Osteoblast (primary cell): ENCODE measurements around the gene ADARB2. TPM values are rescaled to one million over a fixed set of nuclear protein-coding genes. Genes with fewer than 3 reads are reported as not detected.

Source experiments
- DNase-seq: peaks from one replicate; pipeline ENCODE4 v3.0.0; 2011; ENCODE audit warnings: low spot score, mixed read lengths; ENCODE audit not compliant: insufficient read length; ENCODE audit errors: missing footprints
- H2AFZ ChIP-seq: 2 replicates; pipeline ENCODE4 v1.6.0; 2011; ENCODE audit warnings: mild to moderate bottlenecking, low read length
- H3K27ac ChIP-seq: 2 replicates; pipeline ENCODE4 v1.5.1; 2011; ENCODE audit warnings: mild to moderate bottlenecking, low read depth, low read length, moderate library complexity
- H3K27me3 ChIP-seq: 2 replicates; pipeline ENCODE4 v1.6.0; 2012; ENCODE audit warnings: mild to moderate bottlenecking, control low read depth, inconsistent platforms, low read length, moderate library complexity; ENCODE audit not compliant: insufficient read depth
- H3K36me3 ChIP-seq: 2 replicates; pipeline ENCODE4 v1.5.1; 2011; ENCODE audit warnings: mild to moderate bottlenecking, low read length, control low read depth, moderate library complexity; ENCODE audit not compliant: insufficient read depth
- H3K4me1 ChIP-seq: 2 replicates; pipeline ENCODE4 v1.5.1; 2011; ENCODE audit warnings: mild to moderate bottlenecking, low read length, control low read depth, moderate library complexity; ENCODE audit not compliant: insufficient read depth
- H3K4me2 ChIP-seq: 2 replicates; pipeline ENCODE4 v1.6.0; 2011; ENCODE audit warnings: mild to moderate bottlenecking, low read length; ENCODE audit not compliant: insufficient read depth
- H3K4me3 ChIP-seq: fragments of 200-600 bp; sonication (generic); 3 replicates; pipeline ENCODE4 v1.5.1; 2012; ENCODE audit warnings: mild to moderate bottlenecking, low read length, inconsistent platforms; ENCODE audit not compliant: insufficient read depth
- H3K79me2 ChIP-seq: 2 replicates; pipeline ENCODE4 v1.6.0; 2012; ENCODE audit warnings: mild to moderate bottlenecking, low read length, control low read depth, inconsistent platforms; ENCODE audit not compliant: insufficient read depth
- H3K9me3 ChIP-seq: 2 replicates; pipeline ENCODE4 v1.5.1; 2011; ENCODE audit warnings: low read depth, low read length, control low read depth
- H4K20me1 ChIP-seq: 2 replicates; pipeline ENCODE4 v1.6.0; 2012; ENCODE audit warnings: mild to moderate bottlenecking, low read length, control low read depth; ENCODE audit not compliant: insufficient read depth
- total RNA-seq: library from RNA; depleted of rRNA; stranded (reverse); fragments of >200 nt; gene quantifications from 2 replicates; pipeline ENCODE4 v1.2.3, GENCODE V29; 2012
- TF ChIP-seq, protein P1 (sequence below): IDR thresholded peaks from 2 replicates; pipeline ENCODE4 v1.5.1; 2011; ENCODE audit warnings: mild to moderate bottlenecking, low read depth, low read length, moderate library complexity; ENCODE audit errors: extremely low read depth

The ADARB2 gene
- total RNA-seq, 1 donor, result not detected

DNA sequence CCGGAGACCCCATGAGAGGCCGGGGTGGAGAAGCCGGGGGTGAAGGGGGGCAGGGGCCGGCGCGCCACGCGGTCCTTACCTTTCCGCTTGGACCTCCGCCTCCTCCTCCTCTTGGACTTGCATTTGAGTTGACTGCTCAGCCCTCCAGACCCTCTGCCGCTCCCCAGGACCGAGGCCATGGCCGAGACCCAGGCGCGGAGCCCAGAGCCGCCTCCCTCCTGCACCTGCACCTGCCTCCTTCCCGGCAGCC, 428 bp downstream of the ADARB2 start:
- no peak for DNase-seq
- H3K4me1 ChIP-seq, result no peaks in the 10 kb centered on the region
- TF ChIP-seq, protein P1, sequence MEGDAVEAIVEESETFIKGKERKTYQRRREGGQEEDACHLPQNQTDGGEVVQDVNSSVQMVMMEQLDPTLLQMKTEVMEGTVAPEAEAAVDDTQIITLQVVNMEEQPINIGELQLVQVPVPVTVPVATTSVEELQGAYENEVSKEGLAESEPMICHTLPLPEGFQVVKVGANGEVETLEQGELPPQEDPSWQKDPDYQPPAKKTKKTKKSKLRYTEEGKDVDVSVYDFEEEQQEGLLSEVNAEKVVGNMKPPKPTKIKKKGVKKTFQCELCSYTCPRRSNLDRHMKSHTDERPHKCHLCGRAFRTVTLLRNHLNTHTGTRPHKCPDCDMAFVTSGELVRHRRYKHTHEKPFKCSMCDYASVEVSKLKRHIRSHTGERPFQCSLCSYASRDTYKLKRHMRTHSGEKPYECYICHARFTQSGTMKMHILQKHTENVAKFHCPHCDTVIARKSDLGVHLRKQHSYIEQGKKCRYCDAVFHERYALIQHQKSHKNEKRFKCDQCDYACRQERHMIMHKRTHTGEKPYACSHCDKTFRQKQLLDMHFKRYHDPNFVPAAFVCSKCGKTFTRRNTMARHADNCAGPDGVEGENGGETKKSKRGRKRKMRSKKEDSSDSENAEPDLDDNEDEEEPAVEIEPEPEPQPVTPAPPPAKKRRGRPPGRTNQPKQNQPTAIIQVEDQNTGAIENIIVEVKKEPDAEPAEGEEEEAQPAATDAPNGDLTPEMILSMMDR, result no peak
- H3K36me3 ChIP-seq, result no peaks in the 10 kb centered on the region
- H3K4me3 ChIP-seq, result no peak overlapping the region
- no peaks in the 10 kb centered on the region for H3K9me3 ChIP-seq
- H3K79me2 ChIP-seq, result no peaks in the 10 kb centered on the region
- H3K4me2 ChIP-seq, result no peak overlapping the region
- H2AFZ ChIP-seq, result no peak overlapping the region
- H3K27me3 ChIP-seq, result no peaks in the 10 kb centered on the region
- H4K20me1 ChIP-seq, result no peaks in the 10 kb centered on the region
- no peak overlapping the region for H3K27ac ChIP-seq

GRCh38 chr10:1736144-1736971, 967 bp downstream of the ADARB2 start:
- no peak for DNase-seq

DNA sequence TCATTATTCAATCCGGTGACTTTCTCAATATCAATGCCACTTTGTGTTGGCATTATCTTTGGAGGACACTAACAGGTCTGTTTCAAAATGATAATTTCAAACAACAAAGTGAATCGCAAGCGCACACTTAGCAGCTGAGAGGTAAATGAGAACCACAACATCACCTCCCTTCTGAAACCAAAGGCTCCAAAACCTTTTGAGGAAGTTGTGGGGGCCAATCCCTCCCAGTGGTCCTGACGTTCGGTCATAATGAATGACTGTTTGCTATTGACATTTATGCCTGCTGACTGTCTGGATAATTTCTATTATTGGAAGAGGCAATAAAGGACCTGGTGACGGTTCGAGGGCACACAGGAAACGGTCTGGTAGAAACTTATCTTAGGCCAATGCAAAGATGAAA, 1.8 kb downstream of the ADARB2 start:
- no peak for DNase-seq
- Histone ChIP-seq H3K27ac (no peak overlapping the region), H3K9me3 (no peaks in the 10 kb centered on the region), H3K4me2 (no peak overlapping the region), H3K79me2 (no peaks in the 10 kb centered on the region), H2AFZ (no peak overlapping the region), H3K4me1 (no peaks in the 10 kb centered on the region), H3K27me3 (no peaks in the 10 kb centered on the region), H4K20me1 (no peaks in the 10 kb centered on the region), H3K36me3 (no peaks in the 10 kb centered on the region), H3K4me3 (no peak overlapping the region)
- TF ChIP-seq, protein P1, result no peak

More at GRCh38 chr10:1736144-1736971, 967 bp downstream of the ADARB2 start:
- Histone ChIP-seq H2AFZ (no peak overlapping the region), H3K4me2 (no peak overlapping the region), H3K9me3 (no peaks in the 10 kb centered on the region), H3K79me2 (no peaks in the 10 kb centered on the region), H4K20me1 (no peaks in the 10 kb centered on the region), H3K4me1 (no peaks in the 10 kb centered on the region), H3K27ac (no peak overlapping the region), H3K36me3 (no peaks in the 10 kb centered on the region), H3K4me3 (no peak overlapping the region), H3K27me3 (no peaks in the 10 kb centered on the region)
- TF ChIP-seq, protein P1, result no peak

DNA sequence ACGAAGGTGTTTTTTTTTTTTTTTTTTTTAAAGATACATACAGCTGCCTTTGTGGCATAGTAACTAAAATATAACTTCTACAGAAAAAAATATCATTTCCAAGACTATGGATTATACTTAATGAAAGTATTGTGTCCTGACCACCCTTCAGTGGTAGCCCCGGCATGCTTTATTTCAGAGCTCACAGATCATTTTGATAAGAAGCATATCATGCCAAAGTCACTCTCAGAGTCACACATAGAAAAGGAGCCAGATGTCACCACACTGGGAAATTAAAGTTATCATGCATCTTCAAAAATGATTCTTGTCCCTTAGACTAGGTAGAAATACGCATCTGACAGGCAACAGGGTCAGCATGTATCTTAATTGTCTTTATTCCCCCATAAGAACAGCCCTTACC, 3.0 kb downstream of the ADARB2 start:
- H3K4me1 ChIP-seq, result no peaks in the 10 kb centered on the region
- no peak overlapping the region for H2AFZ ChIP-seq
- TF ChIP-seq, protein P1, result no peak
- H3K79me2 ChIP-seq, result no peaks in the 10 kb centered on the region
- H3K36me3 ChIP-seq, result no peaks in the 10 kb centered on the region
- H3K27me3 ChIP-seq, result no peaks in the 10 kb centered on the region
- H3K27ac ChIP-seq, result no peak overlapping the region
- H4K20me1 ChIP-seq, result no peaks in the 10 kb centered on the region
- no peak overlapping the region for H3K4me3 ChIP-seq
- DNase-seq, result no peak
- no peak overlapping the region for H3K4me2 ChIP-seq
- H3K9me3 ChIP-seq, result no peaks in the 10 kb centered on the region
